Inferior parietal cortex (tissue), 1 donor: ENCODE results near the gene KLHL28.
A peak's percentile ranks its signal among the peaks of the same experiment; 100 is the strongest.

Experiments
- DNase-seq: peaks from one replicate; pipeline ENCODE4 v3.0.0-alpha.2; 2016; ENCODE audit errors: extremely low spot score

KLHL28 gene

GRCh38 chr14:44960646-44961045 lies 1.1 kb downstream of the KLHL28 start:
- DNase-seq: no peak

GRCh38 chr14:44960146-44960545 lies 1.6 kb downstream of the KLHL28 start:
- no peak for DNase-seq

GRCh38 chr14:44959538-44959937 lies 2.2 kb downstream of the KLHL28 start:
- no peak for DNase-seq

GRCh38 chr14:44956866-44957265 lies 4.9 kb downstream of the KLHL28 start:
- no peak for DNase-seq

GRCh38 chr14:44955528-44955927 lies 6.2 kb downstream of the KLHL28 start:
- DNase-seq: no peak

GRCh38 chr14:44954750-44955149 lies 7.0 kb downstream of the KLHL28 start:
- no peak for DNase-seq

GRCh38 chr14:44952391-44953110 lies 9.2 kb downstream of the KLHL28 start:
- DNase-seq: no peak

GRCh38 chr14:44951051-44951450 lies 10.7 kb downstream of the KLHL28 start:
- DNase-seq: no peak

- no peak for DNase-seq
These were observed 16.5 kb downstream of the KLHL28 start for GRCh38 chr14:44945264-44945663.

- DNase-seq: no peak
These were observed 17.6 kb downstream of the KLHL28 start for GRCh38 chr14:44944107-44944506.

- DNase-seq: no peak
These were observed 19.3 kb downstream of the KLHL28 start for GRCh38 chr14:44942436-44942835.

- DNase-seq: no peak
These were observed 20.2 kb downstream of the KLHL28 start for GRCh38 chr14:44941591-44941990.

GRCh38 chr14:44940944-44941343 lies 20.8 kb downstream of the KLHL28 start:
- DNase-seq: no peak

GRCh38 chr14:44940211-44940610 lies 21.5 kb downstream of the KLHL28 start:
- DNase-seq: no peak

GRCh38 chr14:44937547-44937946 lies 24.2 kb downstream of the KLHL28 start:
- no peak for DNase-seq

GRCh38 chr14:44935155-44935554 lies 26.6 kb downstream of the KLHL28 start:
- DNase-seq: no peak

- no peak for DNase-seq
These were observed 33.0 kb downstream of the KLHL28 start for GRCh38 chr14:44928793-44929192.

GRCh38 chr14:44914849-44915248 lies 46.9 kb downstream of the KLHL28 start:
- no peak for DNase-seq

GRCh38 chr14:44912041-44912869 lies 49.5 kb downstream of the KLHL28 start:
- no peak for DNase-seq

GRCh38 chr14:44910821-44911220 lies 50.9 kb downstream of the KLHL28 start:
- no peak for DNase-seq

- DNase-seq: no peak
These were observed 60.1 kb downstream of the KLHL28 start for GRCh38 chr14:44901696-44902095.

- DNase-seq: no peak
These were observed 63.2 kb downstream of the KLHL28 start for GRCh38 chr14:44898551-44898950.

GRCh38 chr14:44897845-44898151 lies 63.9 kb downstream of the KLHL28 start:
- DNase-seq: peak; percentile 15
